IMR-90 (cell line): ENCODE measurements around the gene NXPH3. TPM values are rescaled to one million over a fixed set of nuclear protein-coding genes. Genes with fewer than 3 reads are reported as not detected.

Experiments
- ATAC-seq: fragments of 200-7000 bp; cut with Tn5 transposase; 2 replicates; pipeline ENCODE4 v1.9.1; 2020; ENCODE audit warnings: low read depth, mild to moderate bottlenecking, moderate library complexity
- BruUV-seq: library from RNA; stranded (reverse); fragments of 400-500 nt; replicated peaks from 2 replicates; lab custom pipeline; 2021; lab: Mats Ljungman, UMichigan
- CTCF ChIA-PET: fragments of 300-600 bp; formaldehyde crosslinking; extraction: SDS; loops from one replicate; lab custom pipeline; 2021; ENCODE audit warnings: antibody characterized with exemption; lab: Yijun Ruan, JAX
- POLR2A ChIA-PET: fragments of 300-600 bp; sonication (Branson Sonifier 250); formaldehyde crosslinking; loops from one replicate; lab custom pipeline; 2022; ENCODE audit warnings: antibody characterized with exemption; ENCODE audit not compliant: unreplicated experiment; lab: Charles Lee
- DNase-seq: peaks from one replicate; pipeline ENCODE4 v3.0.0; 2013
- H2AFZ ChIP-seq: replicated peaks from 2 replicates; pipeline ENCODE3; 2013; ENCODE audit warnings: low read length, mild to moderate bottlenecking; ENCODE audit not compliant: poor library complexity
- H2AK5ac ChIP-seq: 2 replicates; pipeline ENCODE4 v1.6.1; 2013; ENCODE audit warnings: low read depth, low read length, inconsistent platforms
- H2AK9ac ChIP-seq: replicated peaks from 2 replicates; pipeline ENCODE3; 2013; ENCODE audit warnings: mild to moderate bottlenecking, low read depth, low read length, moderate library complexity; ENCODE audit not compliant: poor library complexity
- H2BK120ac ChIP-seq: 2 replicates; pipeline ENCODE4 v1.6.1; 2013; ENCODE audit warnings: low read depth, low read length, inconsistent platforms
- H2BK15ac ChIP-seq: 3 replicates; pipeline ENCODE4 v1.6.1; 2013; ENCODE audit warnings: low read depth, low read length, inconsistent platforms
- H2BK20ac ChIP-seq: 2 replicates; pipeline ENCODE4 v1.6.1; 2013; ENCODE audit warnings: low read depth, mild to moderate bottlenecking, inconsistent platforms, low read length, moderate library complexity
- H2BK5ac ChIP-seq: 2 replicates; pipeline ENCODE4 v1.6.1; 2013; ENCODE audit warnings: mild to moderate bottlenecking, low read depth, low read length, inconsistent platforms; ENCODE audit not compliant: poor library complexity, severe bottlenecking
- H3K14ac ChIP-seq: replicated peaks from 2 replicates; pipeline ENCODE4 v1.6.1; 2013; ENCODE audit warnings: low read depth, low read length, inconsistent platforms
- H3K18ac ChIP-seq: 2 replicates; pipeline ENCODE4 v1.6.1; 2013; ENCODE audit warnings: low read depth, low read length, control low read depth
- H3K23ac ChIP-seq: 2 replicates; pipeline ENCODE4 v1.6.1; 2013; ENCODE audit warnings: low read depth, low read length, inconsistent platforms
- H3K27ac ChIP-seq: 2 replicates; pipeline ENCODE4 v1.5.1; 2013; ENCODE audit warnings: mild to moderate bottlenecking, control low read depth, low read length; ENCODE audit not compliant: insufficient read depth
- H3K27me3 ChIP-seq: 2 replicates; pipeline ENCODE4 v1.6.1; 2013; ENCODE audit warnings: low read length; ENCODE audit not compliant: control insufficient read depth, insufficient read depth
- H3K36me3 ChIP-seq: 2 replicates; pipeline ENCODE4 v1.6.1; 2013; ENCODE audit warnings: low read length, mixed read lengths; ENCODE audit not compliant: control insufficient read depth, insufficient read depth
- H3K4ac ChIP-seq: 2 replicates; pipeline ENCODE4 v1.6.1; 2013; ENCODE audit warnings: low read depth, low read length, inconsistent platforms
- H3K4me1 ChIP-seq: 2 replicates; pipeline ENCODE4 v1.6.1; 2013; ENCODE audit warnings: low read length, mixed read lengths; ENCODE audit not compliant: control insufficient read depth, insufficient read depth
- H3K4me2 ChIP-seq: 2 replicates; pipeline ENCODE4 v1.6.1; 2013; ENCODE audit warnings: low read depth, mild to moderate bottlenecking, control low read depth, low read length, moderate library complexity
- H3K4me3 ChIP-seq: 2 replicates; pipeline ENCODE4 v1.5.1; 2013; ENCODE audit warnings: low read depth, mild to moderate bottlenecking, control low read depth, low read length, moderate library complexity; ENCODE audit not compliant: insufficient read depth
- H3K56ac ChIP-seq: 2 replicates; pipeline ENCODE4 v1.6.1; 2013; ENCODE audit warnings: low read length, inconsistent platforms; ENCODE audit not compliant: insufficient read depth; ENCODE audit errors: extremely low read depth
- H3K79me1 ChIP-seq, 2 experiments: 2 replicates each; pipeline ENCODE4 v1.6.1; 2013; ENCODE audit warnings: low read length in 2 of 2, inconsistent platforms in 1 of 2, low read depth in 1 of 2
- H3K9ac ChIP-seq: 2 replicates; pipeline ENCODE4 v1.6.1; 2013; ENCODE audit warnings: low read depth, low read length, control low read depth
- H3K9me1 ChIP-seq: 2 replicates; pipeline ENCODE4 v1.6.1; 2013; ENCODE audit warnings: low read length, inconsistent platforms; ENCODE audit not compliant: insufficient read depth
- H3K9me3 ChIP-seq: 2 replicates; pipeline ENCODE4 v1.6.1; 2013; ENCODE audit warnings: low read length; ENCODE audit not compliant: control insufficient read depth, insufficient read depth
- H4K20me1 ChIP-seq: 2 replicates; pipeline ENCODE4 v1.6.1; 2013; ENCODE audit warnings: low read length, inconsistent platforms; ENCODE audit not compliant: insufficient read depth
- H4K5ac ChIP-seq: 2 replicates; pipeline ENCODE4 v1.6.1; 2013; ENCODE audit warnings: mild to moderate bottlenecking, low read depth, low read length, control low read depth
- H4K8ac ChIP-seq, 2 experiments: 2 replicates each; pipeline ENCODE4 v1.6.1; 2013; ENCODE audit warnings: low read depth in 2 of 2, low read length in 2 of 2, control low read depth in 1 of 2, inconsistent platforms in 1 of 2
- H4K91ac ChIP-seq: 2 replicates; pipeline ENCODE4 v1.6.1; 2013; ENCODE audit warnings: low read depth, low read length, inconsistent platforms; ENCODE audit not compliant: insufficient read depth
- CEBPB ChIP-seq: IDR thresholded peaks from 2 replicates; pipeline ENCODE4 v1.6.1; 2012; ENCODE audit warnings: low read depth, low read length, improper control_type of control experiment
- CHD1 ChIP-seq: IDR thresholded peaks from 2 replicates; pipeline ENCODE4 v1.6.1; 2012; ENCODE audit warnings: low read depth, low read length, improper control_type of control experiment
- WGBS, 2 experiments: methylation state at CpG; one replicate each; pipeline versions ENCODE4 v1.1.5 to v1.1.7; 2013; ENCODE audit warnings: missing lambda C conversion rate in 2 of 2; ENCODE audit not compliant: insufficient read length in 1 of 2; ENCODE audit errors: extremely low coverage in 2 of 2; 5-methylcytosine and 5-hydroxymethylcytosine counted together
- dilution Hi-C: fragments of 300-500 bp; cut with HindIII; formaldehyde crosslinking; loops from one replicate; pipeline ENCODE4 v1.14.3; 2018; ENCODE audit warnings: low sequenced_read_pairs; ENCODE audit not compliant: unreplicated experiment
- in situ Hi-C: fragments of 300-500 bp; cut with MboI; formaldehyde crosslinking; loops from 3 replicates; pipeline ENCODE4 v1.14.3; 2019; ENCODE audit warnings: low sequenced_read_pairs, inconsistent platforms, mixed read lengths
- intact Hi-C: fragments of 100-400 bp; cut with micrococcal nuclease; formaldehyde crosslinking; loops from 2 replicates; pipeline ENCODE4 v1.10.0; 2022
- polyA plus RNA-seq, 3 experiments: library from polyadenylated mRNA; depleted of rRNA; stranded (reverse); fragments of >200 nt; gene quantifications; 2 replicates each; pipeline ENCODE4 v1.2.3, GENCODE V29; 2012; ENCODE audit warnings: low replicate concordance in 1 of 3
- total RNA-seq: library from RNA; depleted of rRNA; stranded (reverse); fragments of >200 nt; gene quantifications from 2 replicates; pipeline ENCODE4 v1.2.3, GENCODE V29; 2012

The NXPH3 gene
- total and polyA plus RNA-seq, 2 of the 4 experiments (the other 2 are of a cell fraction), result 0.18 to 0.31 TPM

DNA sequence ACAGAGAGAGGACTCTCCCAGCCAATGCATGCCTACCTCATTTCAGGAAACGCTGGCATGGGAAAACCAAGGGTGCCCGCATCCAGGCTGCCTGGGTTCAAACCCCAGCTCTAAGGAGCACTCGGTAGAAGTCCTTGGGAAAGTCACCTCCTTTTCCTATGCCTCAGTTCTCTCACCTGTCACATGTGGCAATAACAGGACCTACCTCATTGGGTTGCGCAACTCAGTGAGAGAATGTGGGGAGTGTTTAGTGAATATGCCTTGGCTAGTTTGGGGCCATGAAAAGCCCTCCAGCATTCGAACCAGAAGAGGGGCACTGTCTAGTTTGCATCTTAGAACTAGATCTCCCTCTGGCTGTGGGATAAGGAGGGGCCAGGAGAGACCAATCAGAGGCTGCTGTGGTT lies 9.0 kb upstream of the NXPH3 start:
- no peak overlapping the region for H4K8ac ChIP-seq
- ATAC-seq (no peak), DNase-seq (no peak)
- dilution Hi-C loops, result no loop called here
- H3K4me3 ChIP-seq, result no peak overlapping the region
- no CpG with 5 or more reads among the region's 5 CpGs for WGBS, 2 experiments
- H3K9me3 ChIP-seq, result no peaks in the 10 kb centered on the region
- no peak overlapping the region for H3K14ac ChIP-seq
- no peak overlapping the region for H3K4ac ChIP-seq
- H3K4me2 ChIP-seq, result no peak overlapping the region
- H3K4me1 ChIP-seq, result no peaks in the 10 kb centered on the region
- no peaks in the 10 kb centered on the region for H3K79me1 ChIP-seq
- H4K20me1 ChIP-seq, result 0 out of 2 replicates have a peak, but pooled peaks cover 6% of the 10 kb centered on the region
- ChIA-PET CTCF (no interaction called here), POLR2A (no interaction called here)
- intact Hi-C loops, result no loop called here
- H4K5ac ChIP-seq, result no peak overlapping the region
- no peak overlapping the region for H3K56ac ChIP-seq
- in situ Hi-C loops, result loop anchor here (10.0 kb wide), 1 partner anchor 218 kb away; the partner anchor contains the start of gene KAT7
- H4K91ac ChIP-seq, result no peak overlapping the region
- H2BK5ac ChIP-seq, result no peak overlapping the region
- H3K36me3 ChIP-seq, result no peaks in the 10 kb centered on the region
- H3K9ac ChIP-seq, result no peak overlapping the region
- H2BK120ac ChIP-seq, result no peak overlapping the region
- no TSS peak for BruUV-seq
- H3K27ac ChIP-seq, result no peak overlapping the region
- H2AFZ ChIP-seq, result no peak overlapping the region
- no peaks in the 10 kb centered on the region for H3K9me1 ChIP-seq
- H3K18ac ChIP-seq, result no peak overlapping the region
- no peak overlapping the region for H3K23ac ChIP-seq
- no peak overlapping the region for H2AK9ac ChIP-seq
- no peak overlapping the region for H2AK5ac ChIP-seq
- H2BK15ac ChIP-seq, result no peak overlapping the region
- H2BK20ac ChIP-seq, result no peak overlapping the region
- H3K27me3 ChIP-seq, result peaks cover 35% of the 10 kb centered on the region
- TF ChIP-seq CEBPB (peak; percentile 93), CHD1 (no peak)
